OCI-LY3 (cell line): ENCODE results near the gene RPS17.

Experiments
- CTCF ChIP-seq: fragments of 200-600, 300-600 bp; sonication (generic); IDR thresholded peaks from 2 replicates; pipeline ENCODE4 v1.5.1; 2014; ENCODE audit warnings: antibody characterized with exemption, low read length, low read depth
- EZH2phosphoT487 ChIP-seq: fragments of 200-600 bp; shearing (Covaris generic); IDR thresholded peaks from 2 replicates; pipeline ENCODE4 v1.6.1; 2018; ENCODE audit warnings: antibody characterized with exemption, mixed run types, low read depth

- TF ChIP-seq CTCF (no peak), EZH2phosphoT487 (no peak)
Measured at GRCh38 chr15:82543160-82543559, 2.9 kb upstream of the RPS17 start.
